GM18520 (cell line): ENCODE measurements around the gene DNM3.
"Not testable (repeated sequence)": the region's sequence is repeated elsewhere in the genome, so short reads cannot be mapped to it uniquely, and the experiment has no call there.

Experiments used
- ATAC-seq: cut with Tn5 transposase; IDR thresholded peaks from one replicate; pipeline ENCODE4 v1.9.1; 2021; ENCODE audit not compliant: unreplicated experiment

DNM3 gene

DNA sequence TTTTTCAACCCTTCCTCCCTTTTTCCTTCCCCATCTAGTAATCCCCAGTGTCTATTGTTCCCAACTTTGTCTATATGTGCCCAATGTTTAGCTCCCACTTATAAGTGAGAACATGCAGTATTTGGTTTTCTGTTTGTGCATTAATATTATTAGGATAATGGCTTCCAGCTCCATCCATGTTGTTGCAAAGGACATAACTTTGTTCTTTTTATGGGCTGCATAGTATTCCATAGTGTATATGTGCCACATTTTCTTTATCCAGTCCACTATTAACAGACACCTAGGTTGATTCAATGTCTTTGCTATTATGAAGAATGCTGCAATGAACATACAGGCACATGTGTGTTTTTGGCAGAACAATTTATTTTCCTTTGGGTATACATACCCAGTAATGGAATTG lies 458.2 kb downstream of the DNM3 start:
- no peak for ATAC-seq

DNA sequence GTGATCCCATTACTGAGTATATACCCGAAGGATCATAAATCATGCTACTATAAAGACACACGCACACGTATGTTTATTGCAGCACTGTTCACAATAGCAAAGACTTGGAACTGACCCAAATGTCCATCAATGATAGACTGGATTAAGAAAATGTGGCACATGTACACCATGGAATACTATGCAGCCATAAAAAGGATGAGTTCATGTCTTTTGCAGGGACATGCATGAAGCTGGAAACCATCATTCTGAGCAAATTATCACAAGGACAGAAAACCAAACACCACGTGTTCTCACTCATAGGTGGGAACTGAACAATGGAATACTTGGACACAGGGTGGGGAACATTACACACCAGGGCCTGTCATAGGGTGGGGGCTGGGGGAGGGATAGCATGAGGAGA lies 466.2 kb downstream of the DNM3 start:
- ATAC-seq = not testable (repeated sequence)

DNA sequence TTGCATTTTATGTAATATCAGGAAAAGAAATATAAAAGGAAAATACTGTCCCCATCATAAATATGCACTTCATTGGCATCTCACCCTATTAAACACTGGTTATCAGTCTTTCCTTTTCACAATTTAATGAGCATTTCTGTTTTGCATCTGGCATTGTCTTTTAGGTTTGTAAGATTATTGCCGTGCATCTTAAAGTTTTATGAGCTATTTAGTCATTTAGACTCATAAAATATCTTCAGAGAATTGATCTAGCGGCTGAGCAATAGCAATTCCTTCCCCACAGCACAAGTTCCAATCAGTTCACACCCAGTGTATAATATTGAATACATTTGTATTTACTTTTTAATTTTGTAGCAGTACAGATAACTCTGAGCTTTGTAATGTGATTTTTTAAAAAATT lies 466.8 kb downstream of the DNM3 start:
- ATAC-seq = no peak

DNA sequence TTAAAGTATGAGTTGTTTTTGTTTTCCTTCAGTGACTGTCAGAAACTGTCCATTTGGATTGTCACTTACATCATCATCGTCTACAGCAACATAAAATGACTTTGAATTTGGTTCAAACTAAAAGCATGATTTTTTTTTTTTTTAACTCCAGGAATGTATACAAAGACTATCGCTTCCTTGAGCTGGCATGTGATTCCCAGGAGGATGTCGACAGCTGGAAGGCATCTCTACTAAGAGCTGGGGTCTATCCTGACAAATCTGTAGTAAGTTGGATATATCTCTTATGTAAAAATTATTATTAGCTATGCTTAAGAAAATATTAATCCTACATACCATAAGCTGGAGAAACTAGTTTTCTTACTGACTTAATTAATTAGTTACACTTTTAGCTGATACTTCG lies 467.3 kb downstream of the DNM3 start:
- no peak for ATAC-seq

DNA sequence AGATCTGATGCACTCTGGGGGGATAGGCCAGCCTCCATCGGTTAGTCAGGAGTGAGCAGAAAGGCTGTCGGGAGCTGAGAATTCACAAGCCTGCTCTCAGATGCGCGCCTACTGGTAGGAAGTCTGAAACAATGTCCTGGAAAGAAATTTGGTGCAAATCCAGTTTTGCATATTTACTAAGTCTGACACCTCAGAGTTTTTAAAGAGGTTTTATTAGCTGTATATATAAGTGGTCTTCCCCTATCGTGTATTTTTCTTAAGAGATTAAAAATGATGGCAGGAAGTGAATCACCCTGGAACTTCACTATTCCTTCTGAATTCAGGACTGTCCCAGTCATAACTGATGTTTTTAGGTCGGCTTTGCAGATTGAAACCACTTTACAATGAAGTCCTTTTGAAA lies 479.4 kb downstream of the DNM3 start:
- no peak for ATAC-seq

DNA sequence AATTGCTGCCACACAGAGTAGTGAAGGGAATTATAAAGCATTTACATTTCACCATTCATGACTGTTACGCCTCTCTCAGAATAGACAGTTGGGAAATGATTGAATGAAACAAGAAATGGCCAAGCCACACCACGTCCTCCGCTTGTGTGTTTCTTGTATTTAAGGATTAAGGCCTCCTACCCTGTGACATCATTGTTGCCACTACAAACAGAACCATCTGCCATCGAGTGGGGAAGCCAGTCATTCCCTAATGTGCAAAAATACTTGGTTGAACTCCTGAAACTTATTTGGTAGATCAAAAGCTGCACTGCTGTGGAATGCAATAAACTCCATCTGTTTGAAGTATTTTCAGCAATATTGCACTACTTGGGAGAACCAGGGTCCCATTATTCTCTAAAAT lies 480.2 kb downstream of the DNM3 start:
- no peak for ATAC-seq

DNA sequence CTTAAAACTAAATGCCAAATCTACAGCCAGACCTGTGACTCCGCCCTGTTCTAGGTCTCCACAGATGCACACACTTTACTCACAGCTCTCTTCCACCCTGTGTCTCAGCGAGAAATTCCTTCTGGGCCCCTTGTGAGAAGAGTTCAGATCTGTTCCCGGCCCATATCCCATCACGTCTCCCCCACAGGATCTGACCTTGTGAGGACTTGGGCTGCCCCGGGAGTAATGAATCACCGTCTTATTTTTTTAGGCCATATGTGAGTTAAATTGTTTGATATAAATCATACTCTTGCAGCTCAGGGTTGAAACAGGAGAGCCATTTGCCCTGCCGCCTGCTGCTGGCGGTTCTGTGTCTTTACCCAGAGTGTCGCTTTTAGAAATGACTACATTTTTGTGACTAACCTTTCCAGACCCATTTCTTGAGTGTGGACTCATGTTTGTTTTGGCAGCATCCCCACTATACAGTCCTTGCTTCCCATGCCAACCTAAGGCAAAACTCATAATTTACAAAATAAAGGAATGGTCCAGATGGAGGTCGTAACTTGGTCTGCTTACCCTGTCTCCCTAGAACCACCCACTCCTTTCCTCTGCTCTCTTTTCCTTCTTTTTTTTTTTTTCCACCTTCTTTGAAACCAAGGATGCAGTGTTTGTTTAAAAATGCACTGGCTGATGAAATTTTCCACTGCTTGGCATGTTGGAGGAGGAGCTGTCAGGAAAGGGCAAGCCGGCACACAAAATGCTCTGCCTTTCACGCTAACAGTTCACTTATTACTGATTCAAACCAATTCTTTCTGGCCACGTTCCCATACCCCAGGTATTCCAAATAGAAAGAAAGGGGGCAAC lies 481.1 kb downstream of the DNM3 start:
- ATAC-seq = no peak

DNA sequence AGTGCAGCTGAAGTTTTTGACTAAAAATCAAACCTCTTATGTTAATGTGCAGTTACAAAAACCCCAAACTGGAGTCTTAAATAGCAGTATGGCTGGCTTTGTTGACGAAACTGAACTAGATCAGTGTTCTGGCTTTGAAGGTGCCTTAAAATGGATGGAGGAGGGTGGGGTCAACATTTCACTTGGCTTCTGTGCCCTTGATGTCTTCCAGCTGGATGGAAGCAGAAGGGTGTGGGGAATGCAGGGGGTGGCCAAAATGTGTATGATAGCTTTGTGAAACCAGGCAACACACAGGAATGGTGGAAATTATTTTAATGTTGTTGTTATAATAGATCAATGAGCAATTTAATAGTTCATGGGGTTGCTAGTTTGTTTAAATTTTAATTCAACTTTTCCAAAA lies 482.4 kb downstream of the DNM3 start:
- ATAC-seq = no peak

DNA sequence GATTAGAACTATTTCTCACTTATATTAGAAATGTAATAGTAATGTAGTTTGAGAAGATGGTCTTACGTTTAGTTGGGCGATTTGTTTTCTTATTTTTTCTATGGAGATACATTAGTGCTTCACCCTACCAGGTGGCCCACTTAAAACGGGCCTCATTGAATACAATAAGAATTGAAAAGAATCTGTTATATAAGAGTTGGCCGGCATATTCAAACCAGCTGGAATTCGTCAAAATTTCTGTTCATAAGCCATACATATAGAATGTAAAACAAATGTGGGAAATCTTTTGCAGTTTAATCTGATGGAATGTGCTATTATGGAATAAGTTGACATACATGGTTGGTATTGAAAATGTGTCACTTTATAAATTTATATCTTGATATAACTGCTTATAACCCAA lies 482.8 kb downstream of the DNM3 start:
- ATAC-seq = no peak

DNA sequence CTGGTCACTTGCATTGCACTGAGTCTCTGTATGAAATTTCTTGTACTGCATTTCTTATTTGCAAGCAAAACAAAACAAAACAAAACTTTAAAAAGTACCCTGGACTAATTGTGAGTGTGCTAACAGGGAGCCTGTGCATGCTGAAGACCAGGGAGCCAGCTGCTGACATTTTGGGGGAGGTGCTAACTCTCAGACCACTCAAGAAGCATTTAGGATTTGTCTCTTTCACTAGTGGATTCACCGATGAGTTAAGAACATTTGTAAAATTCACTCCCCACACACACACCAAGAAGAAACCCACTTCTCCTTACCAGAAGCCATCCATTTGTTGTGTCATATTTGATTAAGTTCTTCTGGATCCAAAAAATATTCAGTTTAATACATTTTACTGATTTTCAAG lies 483.5 kb downstream of the DNM3 start:
- no peak for ATAC-seq

DNA sequence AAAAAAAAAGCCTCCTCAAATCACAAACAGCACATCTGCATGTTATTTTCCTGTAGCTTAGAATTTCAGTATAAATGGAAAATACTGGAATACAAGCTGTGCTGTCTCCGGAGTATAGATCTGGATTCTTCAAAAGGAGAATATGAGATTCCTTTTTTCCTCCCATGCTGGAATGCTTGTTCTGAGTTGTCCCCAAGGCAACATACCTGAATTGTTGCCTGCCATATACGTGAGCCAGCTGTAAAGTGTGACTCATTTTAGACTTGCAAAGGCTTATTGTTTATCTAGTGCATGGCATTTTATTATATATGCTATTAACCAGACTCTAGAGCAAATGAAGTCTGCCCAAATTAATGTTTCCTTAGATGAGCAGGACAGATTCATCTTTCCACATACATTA lies 484.2 kb downstream of the DNM3 start:
- no peak for ATAC-seq

DNA sequence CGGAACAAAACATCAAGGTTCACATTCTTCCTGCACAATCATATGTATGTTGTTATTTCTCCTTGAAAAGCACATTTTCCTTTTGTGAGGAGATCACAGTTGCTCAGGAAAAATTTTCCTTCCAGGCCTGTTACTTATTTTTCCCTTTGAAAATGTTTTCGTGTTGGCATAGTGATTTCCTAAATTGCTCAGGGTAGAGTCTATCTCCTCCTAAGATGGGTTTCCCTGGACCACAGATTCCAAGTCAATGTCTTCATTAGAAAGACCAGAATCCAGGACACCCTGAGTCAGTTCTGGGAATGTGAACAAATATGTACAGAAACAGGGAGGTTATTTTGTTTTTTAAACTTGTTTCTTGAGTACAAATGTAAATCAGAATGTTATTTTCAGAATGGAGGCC lies 484.8 kb downstream of the DNM3 start:
- ATAC-seq = no peak

DNA sequence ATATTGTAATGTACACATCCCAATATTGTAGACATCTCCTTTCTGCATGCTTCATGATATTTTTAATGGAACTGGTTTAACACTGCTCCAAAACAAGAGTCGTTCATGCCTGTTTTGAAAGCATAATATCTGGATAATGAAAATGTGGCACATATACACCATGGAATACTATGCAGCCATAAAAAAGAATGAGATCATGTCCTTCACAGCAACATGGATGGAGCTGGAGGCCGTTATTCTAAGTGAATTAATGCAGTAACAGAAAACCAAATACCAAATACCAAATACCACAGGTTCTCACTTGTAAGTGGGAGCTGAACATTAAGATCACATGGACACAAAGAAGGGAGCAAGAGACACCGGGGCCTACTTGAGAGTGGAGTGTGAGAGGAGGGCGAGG lies 487.0 kb downstream of the DNM3 start:
- no peak for ATAC-seq

DNA sequence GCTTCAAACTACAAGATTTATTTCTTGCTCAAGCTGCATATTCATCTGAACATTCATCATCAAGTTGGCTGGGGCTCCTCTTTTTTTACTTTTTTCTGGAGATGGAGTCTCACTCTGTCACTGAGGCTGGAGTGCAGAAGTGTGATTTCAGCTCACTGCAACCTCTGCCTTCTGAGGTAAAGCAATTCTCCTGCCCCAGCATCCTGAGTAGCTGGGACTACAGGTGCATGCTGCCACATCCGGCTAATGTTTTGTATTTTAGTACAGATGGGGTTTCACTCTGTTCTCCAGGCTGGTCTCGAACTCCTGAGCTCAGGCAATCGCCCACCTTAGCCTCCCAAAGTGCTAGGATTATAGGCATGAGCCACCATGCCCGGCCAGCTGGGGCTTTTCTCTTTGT lies 490.9 kb downstream of the DNM3 start:
- ATAC-seq = no peak

DNA sequence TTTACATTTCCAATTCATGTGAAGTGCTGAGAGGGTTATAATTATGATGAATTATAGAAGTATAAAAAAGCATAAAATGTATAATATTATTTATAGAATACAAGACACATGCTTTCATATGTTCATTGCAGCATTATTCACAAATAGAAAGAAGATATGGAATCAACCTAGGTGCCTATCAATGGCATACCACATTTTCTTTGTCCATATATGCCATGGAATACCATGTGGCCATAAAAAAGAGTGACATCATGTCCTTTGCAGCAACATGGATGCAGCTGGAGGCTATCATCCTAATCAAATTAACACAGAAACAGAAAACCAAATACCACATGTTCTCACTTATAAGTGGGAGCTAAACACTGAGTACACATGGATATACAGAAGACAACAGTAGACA lies 494.1 kb downstream of the DNM3 start:
- no peak for ATAC-seq

DNA sequence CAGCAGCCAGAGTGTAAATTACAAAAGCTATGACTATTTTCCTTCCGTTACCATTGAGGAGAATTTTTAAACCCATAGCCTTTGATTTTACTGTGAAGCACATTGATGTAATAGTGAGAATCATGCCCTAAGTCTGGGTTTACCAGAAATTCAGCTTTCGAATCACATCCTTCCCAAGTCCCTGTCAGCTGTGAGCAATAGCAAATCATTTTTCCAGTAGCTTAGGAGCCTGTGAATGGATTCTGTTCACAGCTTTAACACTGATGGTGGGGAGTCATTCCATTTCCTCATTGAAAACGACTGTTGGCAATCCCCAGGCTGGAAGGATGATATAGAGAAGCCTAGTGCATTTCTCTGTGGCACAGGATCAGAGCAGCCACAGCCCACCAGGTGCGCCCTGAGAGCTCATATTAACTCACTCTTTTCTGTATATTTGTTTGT lies 497.0 kb downstream of the DNM3 start:
- ATAC-seq = peak; percentile 32

DNA sequence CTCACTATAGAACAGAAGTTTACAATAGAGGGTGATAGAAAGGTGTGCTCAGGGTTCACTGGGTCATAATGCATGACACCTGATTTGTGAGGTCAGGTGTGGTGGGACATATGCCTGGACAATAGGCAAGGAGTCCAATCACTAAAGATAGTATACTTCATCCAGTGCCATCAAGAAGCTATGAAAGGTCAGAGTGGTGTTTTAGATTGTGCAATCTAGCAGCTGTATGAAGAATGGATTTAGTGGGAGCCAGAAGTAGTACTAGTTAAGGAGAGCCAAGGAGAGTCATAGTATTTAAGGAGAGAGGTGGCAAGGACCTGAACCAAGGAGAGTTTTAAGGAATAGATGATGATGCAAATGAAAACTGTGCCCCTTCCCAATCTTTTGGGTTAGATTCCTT lies 498.5 kb downstream of the DNM3 start:
- ATAC-seq = no peak

DNA sequence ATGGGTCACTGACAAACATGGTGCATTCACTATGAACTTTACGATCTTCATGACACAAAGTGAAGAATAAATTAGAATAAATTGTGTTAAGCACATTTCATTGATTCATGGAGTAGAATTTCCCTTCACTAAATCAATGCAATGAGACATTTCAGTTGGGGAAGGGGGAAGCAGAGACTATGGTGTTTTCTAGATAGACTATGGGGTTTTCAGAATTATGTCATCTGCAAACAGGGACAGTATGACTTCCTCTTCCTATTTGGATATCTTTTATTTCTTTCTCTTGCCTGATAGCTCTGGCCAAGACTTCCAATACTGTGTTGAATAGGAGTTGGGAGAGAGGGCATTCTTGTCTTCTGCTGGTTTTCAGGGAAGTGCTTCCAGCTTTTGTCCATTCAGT lies 499.2 kb downstream of the DNM3 start:
- ATAC-seq = no peak

DNA sequence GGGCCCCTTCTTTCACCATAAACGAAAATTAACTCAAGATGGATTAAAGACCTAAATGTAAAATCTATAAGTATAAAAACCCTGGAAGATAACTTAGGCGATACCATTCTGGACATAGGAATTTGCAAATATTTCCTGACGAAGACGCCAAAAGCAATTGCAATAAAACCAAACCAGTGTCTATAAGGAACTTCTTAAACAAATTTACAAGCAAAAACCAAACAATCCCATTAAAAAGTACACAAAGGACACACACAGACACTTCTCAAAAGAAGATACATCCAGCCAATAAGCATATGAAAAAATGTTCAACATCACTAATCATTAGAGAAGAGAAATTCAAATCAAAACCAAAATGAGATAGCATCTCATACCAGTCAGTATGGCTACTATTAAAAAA lies 500.4 kb downstream of the DNM3 start:
- no peak for ATAC-seq

DNA sequence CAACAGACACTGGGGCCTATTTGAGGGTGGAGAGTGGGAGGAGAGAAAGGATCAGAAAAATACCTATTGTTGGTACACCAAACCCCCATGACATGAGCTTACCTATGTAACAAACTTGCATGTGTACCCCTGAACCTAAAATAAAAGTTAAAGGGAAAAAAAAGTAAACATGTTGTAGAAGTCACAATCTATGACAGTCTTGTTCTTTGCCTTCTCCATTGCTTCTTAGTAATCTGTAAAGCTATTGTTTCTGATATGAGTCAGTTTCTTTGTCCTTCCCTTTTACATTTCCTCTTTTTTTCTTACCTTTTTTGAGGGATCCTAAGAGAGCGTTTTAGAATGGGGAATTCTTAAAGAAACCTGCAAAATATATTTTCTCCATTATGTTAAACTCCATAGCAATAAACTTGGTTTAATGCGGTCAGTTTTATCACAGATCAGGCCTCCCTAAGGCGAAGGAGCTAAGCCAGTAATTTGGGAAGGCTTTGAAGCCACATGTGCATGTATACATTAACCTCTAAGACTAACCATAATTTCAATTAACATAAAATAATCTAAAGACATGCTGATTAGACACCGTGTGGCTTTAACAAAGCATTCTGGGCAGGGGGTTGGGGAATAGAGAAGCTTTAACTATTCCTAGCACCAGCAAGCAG lies 501.4 kb downstream of the DNM3 start:
- peak; percentile 21 for ATAC-seq

DNA sequence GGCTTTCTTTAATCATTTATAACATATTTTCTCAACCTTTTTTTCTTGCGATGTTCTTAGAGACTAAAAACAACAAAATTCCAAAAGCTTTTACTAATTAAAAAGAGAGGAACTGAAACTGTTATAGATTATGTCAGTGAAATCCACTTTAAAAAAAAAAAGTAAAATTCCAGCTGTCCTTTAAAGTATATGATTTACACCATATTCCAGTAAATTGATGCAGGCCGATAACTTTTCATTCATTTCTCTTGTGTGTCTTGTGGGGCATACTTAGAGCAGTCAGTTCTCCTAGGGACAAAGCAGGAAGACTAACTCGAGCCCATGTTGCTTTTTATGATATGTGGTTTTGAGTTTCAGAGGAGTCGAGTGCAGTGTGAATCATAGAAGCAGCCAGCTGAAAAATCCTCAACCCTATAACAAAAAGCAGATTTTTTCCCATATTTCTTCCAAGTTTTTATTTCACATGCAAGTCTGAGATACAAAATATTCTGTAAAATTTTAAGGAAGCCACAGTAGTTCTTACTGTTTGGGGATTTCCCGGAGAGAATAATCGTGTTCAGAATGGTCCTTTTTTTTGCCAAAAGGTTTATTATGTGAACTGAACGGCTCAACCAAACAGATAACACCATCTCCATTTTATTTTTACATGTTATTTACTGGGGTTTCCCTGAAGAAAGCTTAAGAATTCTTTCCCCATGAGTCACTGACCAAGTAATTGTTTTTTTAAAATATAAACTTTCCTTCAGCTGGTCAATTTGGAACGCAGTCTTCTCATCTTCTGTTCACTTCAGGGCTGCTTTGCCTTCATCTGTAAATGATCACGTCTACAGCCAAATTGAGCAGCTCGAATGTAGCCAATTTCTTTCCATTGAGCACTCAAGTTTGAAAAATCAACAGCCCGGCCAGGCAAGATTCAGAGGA lies 502.2 kb downstream of the DNM3 start:
- ATAC-seq = no peak

DNA sequence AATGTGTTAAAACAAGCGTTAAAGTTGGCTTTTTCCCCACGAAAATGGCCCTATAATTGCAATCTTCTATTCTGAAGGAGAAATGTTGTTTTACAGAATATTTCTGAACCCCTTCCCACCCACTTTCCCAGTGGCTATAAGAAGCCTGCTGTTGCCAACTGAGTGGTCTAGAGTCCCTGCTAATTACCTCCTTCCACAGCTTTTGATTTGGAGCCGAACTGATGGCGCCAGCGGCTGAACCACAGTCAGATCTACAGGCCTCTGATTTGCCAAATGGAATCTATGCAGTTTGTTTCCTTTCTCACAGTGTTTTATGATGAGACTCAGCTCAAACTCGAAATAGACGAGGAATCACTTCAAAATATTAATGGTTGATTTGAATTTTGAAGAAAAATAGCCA lies 503.1 kb downstream of the DNM3 start:
- ATAC-seq = no peak
